HG03575 (cell line): Measurements from ENCODE around the gene TPP1.

Source experiments
- ATAC-seq: cut with Tn5 transposase; IDR thresholded peaks from one replicate; pipeline ENCODE4 v1.9.1; 2021; ENCODE audit not compliant: unreplicated experiment, insufficient number of reproducible peaks, low FRiP score; ENCODE audit errors: extremely low read depth

Gene TPP1

GRCh38 chr11:6616596-6617250, 2.5 kb downstream of the TPP1 start:
- ATAC-seq, result no peak

GRCh38 chr11:6615882-6616585, 3.2 kb downstream of the TPP1 start:
- ATAC-seq, result no peak

GRCh38 chr11:6615046-6615445, 4.2 kb downstream of the TPP1 start:
- no peak for ATAC-seq

GRCh38 chr11:6614446-6614845, 4.8 kb downstream of the TPP1 start:
- no peak for ATAC-seq

GRCh38 chr11:6613496-6613895, 5.7 kb downstream of the TPP1 start:
- no peak for ATAC-seq

- peak; percentile 51 for ATAC-seq
Measured at GRCh38 chr11:6612213-6613041, 6.8 kb downstream of the TPP1 start, which contains the start of gene TAF10. TSS of gene TAF10 (minus strand) at chr11:6612216. CDS start at chr11:6612189, 27 bp downstream.

GRCh38 chr11:6611963-6612212, 7.3 kb downstream of the TPP1 start:
- no peak for ATAC-seq

GRCh38 chr11:6611092-6611962, 7.9 kb downstream of the TPP1 start:
- ATAC-seq, result no peak

- ATAC-seq, result no peak
Measured at GRCh38 chr11:6610591-6610990, 8.6 kb downstream of the TPP1 start.

- ATAC-seq, result no peak
Measured at GRCh38 chr11:6609502-6610015, 9.7 kb downstream of the TPP1 start.

GRCh38 chr11:6608726-6609501, 10.3 kb downstream of the TPP1 start:
- no peak for ATAC-seq

GRCh38 chr11:6608011-6608410, 11.2 kb downstream of the TPP1 start:
- ATAC-seq, result no peak

GRCh38 chr11:6607190-6607795, 11.9 kb downstream of the TPP1 start:
- ATAC-seq, result no peak

- ATAC-seq, result peak; percentile 27
Measured at GRCh38 chr11:6606471-6607189, 12.6 kb downstream of the TPP1 start.

GRCh38 chr11:6604790-6605189, 14.4 kb downstream of the TPP1 start:
- ATAC-seq, result no peak

- ATAC-seq, result no peak
Measured at GRCh38 chr11:6604081-6604626, 15.1 kb downstream of the TPP1 start.
